CD4-positive, CD25-positive, alpha-beta regulatory T cell (primary cell): Measurements from ENCODE around the gene DNAH6. TPM values are rescaled to one million over a fixed set of nuclear protein-coding genes. Genes with fewer than 3 reads are reported as not detected.
A peak's percentile ranks its signal among the peaks of the same experiment; 100 is the strongest.

Source experiments
- ATAC-seq, 2 donors: fragments of 150-1000 bp; cut with Tn5 transposase; one replicate each; pipeline ENCODE4 v1.10.0; 2021; ENCODE audit warnings: low read depth in 2 of 2, moderate number of reproducible peaks in 2 of 2, moderate library complexity in 1 of 2
- DNase-seq, 3 donors: peaks; one replicate each; pipeline versions ENCODE4 v3.0.0 to v3.0.0-alpha.2; 2012 to 2022; ENCODE audit warnings: mixed read lengths in 1 of 3
- H3K27ac ChIP-seq: one replicate; pipeline ENCODE4 v1.7.0; 2013; ENCODE audit warnings: mild to moderate bottlenecking, low read length; ENCODE audit not compliant: insufficient read depth, poor library complexity, severe bottlenecking
- H3K27me3 ChIP-seq: one replicate; pipeline ENCODE4 v1.7.0; 2013; ENCODE audit warnings: low read length; ENCODE audit not compliant: control insufficient read depth, insufficient read depth
- H3K36me3 ChIP-seq: one replicate; pipeline ENCODE4 v1.7.0; 2013; ENCODE audit warnings: mild to moderate bottlenecking, low read length, moderate library complexity; ENCODE audit not compliant: control insufficient read depth, insufficient read depth
- H3K4me1 ChIP-seq: 2 replicates; pipeline ENCODE4 v1.7.0; 2013; ENCODE audit warnings: mild to moderate bottlenecking, low read length; ENCODE audit not compliant: insufficient read depth, control insufficient read depth, poor library complexity, severe bottlenecking
- H3K4me3 ChIP-seq: one replicate; pipeline ENCODE4 v1.7.0; 2013; ENCODE audit warnings: low read depth, mild to moderate bottlenecking, low read length, moderate library complexity
- H3K9me3 ChIP-seq, 2 experiments: 1 replicate in 1 of 2; 2 replicates in 1 of 2; pipeline ENCODE4 v1.7.0; 2013; ENCODE audit warnings: low read length in 2 of 2, mild to moderate bottlenecking in 1 of 2, moderate library complexity in 1 of 2; ENCODE audit not compliant: control insufficient read depth in 2 of 2
- H3K27ac Mint-ChIP-seq, 3 donors: one replicate each; pipeline ENCODE4 v1.8.0; 2020 to 2022; ENCODE audit warnings: mild to moderate bottlenecking in 3 of 3, mixed read lengths in 3 of 3, moderate library complexity in 2 of 3
- H3K27me3 Mint-ChIP-seq: one replicate; pipeline ENCODE4 v1.8.0; 2022; ENCODE audit warnings: mild to moderate bottlenecking, mixed read lengths
- H3K36me3 Mint-ChIP-seq: one replicate; pipeline ENCODE4 v1.8.0; 2020; ENCODE audit warnings: mixed read lengths
- H3K4me1 Mint-ChIP-seq, 4 donors: one replicate each; pipeline ENCODE4 v1.8.0; 2020 to 2022; ENCODE audit warnings: mixed read lengths in 4 of 4, mild to moderate bottlenecking in 1 of 4
- H3K4me3 Mint-ChIP-seq, 4 donors: one replicate each; pipeline ENCODE4 v1.8.0; 2020 to 2022; ENCODE audit warnings: mild to moderate bottlenecking in 4 of 4, mixed read lengths in 4 of 4, moderate library complexity in 3 of 4
- H3K9me3 Mint-ChIP-seq, 7 donors: one replicate each; pipeline ENCODE4 v1.8.0; 2020 to 2022; ENCODE audit warnings: mixed read lengths in 7 of 7, mild to moderate bottlenecking in 3 of 7, moderate library complexity in 2 of 7
- polyA plus RNA-seq, 4 donors: library from polyadenylated mRNA; unstranded; fragments of 300-500 nt; fragmentation: Illumina TruSeq; gene quantifications; one replicate each; pipeline ENCODE4 v1.2.3, GENCODE V29; 2021
- total RNA-seq: library from RNA; stranded (reverse); gene quantifications from one replicate; pipeline ENCODE4 v1.2.3, GENCODE V29; 2022

Gene DNAH6
- total and polyA plus RNA-seq, 5 donors from 2014 or later: 0.17 to 1.1 (median 0.52) TPM

- H3K36me3 Mint-ChIP-seq: peaks cover 57% of the 10 kb centered on the region
- no peaks in the 10 kb centered on the region for H3K9me3 ChIP-seq
- H3K27ac Mint-ChIP-seq: peak overlapping the region; percentile 94 to 100 (median 95)
- H3K27ac ChIP-seq: peak overlapping the region; percentile 81
- H3K4me3 ChIP-seq: peak overlapping the region; percentile 66
- peaks cover 0 to 10% (median 5%) of the 10 kb centered on the region in 7 donors for H3K9me3 Mint-ChIP-seq
- peaks cover 7% of the 10 kb centered on the region for H3K36me3 ChIP-seq
- no peak for DNase-seq
- no peak for ATAC-seq
- peaks cover 80% of the 10 kb centered on the region for H3K4me1 ChIP-seq
- peaks cover 26 to 93% (median 80%) of the 10 kb centered on the region in 4 donors for H3K4me1 Mint-ChIP-seq
- H3K27me3 Mint-ChIP-seq: no peaks in the 10 kb centered on the region
- H3K4me3 Mint-ChIP-seq: peak overlapping the region; percentile 75 to 92 (median 86)
- no peaks in the 10 kb centered on the region for H3K27me3 ChIP-seq
Observed at GRCh38 chr2:84840306-84840705, 324.0 kb downstream of the DNAH6 start.

- peak overlapping the region; percentile 81 for H3K27ac ChIP-seq
Observed at GRCh38 chr2:84841577-84841976, 325.3 kb downstream of the DNAH6 start.

GRCh38 chr2:84844141-84844540, 327.8 kb downstream of the DNAH6 start:
- no peak for DNase-seq

More at GRCh38 chr2:84841577-84841976, 325.3 kb downstream of the DNAH6 start:
- Mint-ChIP-seq H3K4me3 (peak overlapping the region; percentile 35 to 87 (median 80)), H3K4me1 (peaks cover 32 to 94% (median 84%) of the 10 kb centered on the region in 4 donors), H3K36me3 (peaks cover 46% of the 10 kb centered on the region), H3K27me3 (no peaks in the 10 kb centered on the region), H3K27ac (peak overlapping the region; percentile 94 to 100 (median 95)), H3K9me3 (peaks cover 0 to 6% (median 1%) of the 10 kb centered on the region in 7 donors)
- peaks cover 7% of the 10 kb centered on the region for H3K36me3 ChIP-seq
- DNase-seq (peak in 1 of 3 donors; percentile 43), ATAC-seq (peak; percentile 14)
- peak overlapping the region; percentile 66 for H3K4me3 ChIP-seq
- peaks cover 93% of the 10 kb centered on the region for H3K4me1 ChIP-seq
- no peaks in the 10 kb centered on the region for H3K9me3 ChIP-seq
- H3K27me3 ChIP-seq: no peaks in the 10 kb centered on the region

GRCh38 chr2:84846041-84846663, 329.9 kb downstream of the DNAH6 start:
- H3K4me1 ChIP-seq: peaks cover 100% of the 10 kb centered on the region
- no peaks in the 10 kb centered on the region for H3K27me3 ChIP-seq
- peaks cover 0 to 4% (median 0%) of the 10 kb centered on the region in 7 donors for H3K9me3 Mint-ChIP-seq
- H3K4me1 Mint-ChIP-seq: peaks cover 38 to 98% (median 79%) of the 10 kb centered on the region in 4 donors
- ATAC-seq: peak; percentile 82 to 84
- H3K4me3 Mint-ChIP-seq: peak overlapping the region; percentile 72 to 83 (median 78)
- H3K36me3 Mint-ChIP-seq: peaks cover 16% of the 10 kb centered on the region
- H3K27ac Mint-ChIP-seq: peak overlapping the region; percentile 92 to 100 (median 94)
- DNase-seq: peak; percentile 25 to 93 (median 80)
- H3K36me3 ChIP-seq: no peaks in the 10 kb centered on the region
- no peaks in the 10 kb centered on the region for H3K27me3 Mint-ChIP-seq
- peak overlapping the region; percentile 81 for H3K27ac ChIP-seq
- peak overlapping the region; percentile 42 for H3K4me3 ChIP-seq
- no peaks in the 10 kb centered on the region for H3K9me3 ChIP-seq

More at GRCh38 chr2:84844141-84844540, 327.8 kb downstream of the DNAH6 start:
- no peak for ATAC-seq
- Mint-ChIP-seq H3K27me3 (no peaks in the 10 kb centered on the region), H3K27ac (peak overlapping the region; percentile 94 to 100 (median 95)), H3K36me3 (peaks cover 28% of the 10 kb centered on the region), H3K4me1 (peaks cover 42 to 98% (median 84%) of the 10 kb centered on the region in 4 donors), H3K9me3 (peaks cover 0 to 5% (median 1%) of the 10 kb centered on the region in 7 donors), H3K4me3 (peak overlapping the region in 3 of 4 donors; percentile 53 to 74 (median 64))
- H3K27ac ChIP-seq: peak overlapping the region; percentile 81
- H3K4me3 ChIP-seq: peak overlapping the region; percentile 29
- peaks cover 100% of the 10 kb centered on the region for H3K4me1 ChIP-seq
- H3K27me3 ChIP-seq: no peaks in the 10 kb centered on the region
- no peaks in the 10 kb centered on the region for H3K9me3 ChIP-seq
- H3K36me3 ChIP-seq: no peaks in the 10 kb centered on the region

GRCh38 chr2:84846741-84847142, 330.4 kb downstream of the DNAH6 start:
- no peak for ATAC-seq
- Mint-ChIP-seq H3K9me3 (peaks cover 0 to 4% (median 0%) of the 10 kb centered on the region in 7 donors), H3K4me1 (peaks cover 34 to 98% (median 78%) of the 10 kb centered on the region in 4 donors), H3K27ac (peak overlapping the region; percentile 92 to 100 (median 94)), H3K4me3 (peak overlapping the region; percentile 72 to 83 (median 78)), H3K27me3 (no peaks in the 10 kb centered on the region), H3K36me3 (peaks cover 22% of the 10 kb centered on the region)
- Histone ChIP-seq H3K4me1 (peaks cover 95% of the 10 kb centered on the region), H3K27ac (peak overlapping the region; percentile 81), H3K27me3 (no peaks in the 10 kb centered on the region), H3K9me3 (no peaks in the 10 kb centered on the region), H3K36me3 (no peaks in the 10 kb centered on the region), H3K4me3 (peak overlapping the region; percentile 42)
- no peak for DNase-seq

- H3K4me3 ChIP-seq: peak overlapping the region; percentile 42
- peaks cover 88% of the 10 kb centered on the region for H3K4me1 ChIP-seq
- no peaks in the 10 kb centered on the region for H3K27me3 ChIP-seq
- Mint-ChIP-seq H3K9me3 (peaks cover 0 to 4% (median 0%) of the 10 kb centered on the region in 7 donors), H3K4me3 (peak overlapping the region; percentile 72 to 83 (median 78)), H3K36me3 (peaks cover 29% of the 10 kb centered on the region), H3K27me3 (no peaks in the 10 kb centered on the region), H3K4me1 (peaks cover 32 to 98% (median 78%) of the 10 kb centered on the region in 4 donors), H3K27ac (peak overlapping the region; percentile 92 to 100 (median 94))
- no peaks in the 10 kb centered on the region for H3K36me3 ChIP-seq
- DNase-seq (no peak), ATAC-seq (no peak)
- peak overlapping the region; percentile 81 for H3K27ac ChIP-seq
- no peaks in the 10 kb centered on the region for H3K9me3 ChIP-seq
Observed at GRCh38 chr2:84847326-84848050, 331.2 kb downstream of the DNAH6 start.

- Histone ChIP-seq H3K27ac (peak overlapping the region; percentile 81), H3K36me3 (no peaks in the 10 kb centered on the region), H3K27me3 (no peaks in the 10 kb centered on the region), H3K9me3 (peaks cover 0 to 3% of the 10 kb centered on the region in 2 experiments), H3K4me1 (peaks cover 72% of the 10 kb centered on the region), H3K4me3 (peak overlapping the region; percentile 71)
- DNase-seq (peak in 2 of 3 donors; percentile 33 to 74), ATAC-seq (peak; percentile 32 to 47)
- H3K36me3 Mint-ChIP-seq: peaks cover 35% of the 10 kb centered on the region
- peak overlapping the region; percentile 89 to 94 (median 90) for H3K27ac Mint-ChIP-seq
- no peaks in the 10 kb centered on the region for H3K27me3 Mint-ChIP-seq
- peak overlapping the region; percentile 51 to 72 (median 64) for H3K4me3 Mint-ChIP-seq
- peaks cover 29 to 93% (median 69%) of the 10 kb centered on the region in 4 donors for H3K4me1 Mint-ChIP-seq
- H3K9me3 Mint-ChIP-seq: peaks cover 0 to 11% (median 2%) of the 10 kb centered on the region in 7 donors
Observed at GRCh38 chr2:84849271-84849952, 333.1 kb downstream of the DNAH6 start.
